Fibroblast of skin of right biceps (primary cell): ENCODE data around the gene GTSE1.
"Not testable (repeated sequence)": the region's sequence is repeated elsewhere in the genome, so short reads cannot be mapped to it uniquely, and the experiment has no call there.

Experiments used
- DNase-seq: peaks from one replicate; pipeline ENCODE4 v3.0.0-alpha.2; 2013

GTSE1 gene

DNA sequence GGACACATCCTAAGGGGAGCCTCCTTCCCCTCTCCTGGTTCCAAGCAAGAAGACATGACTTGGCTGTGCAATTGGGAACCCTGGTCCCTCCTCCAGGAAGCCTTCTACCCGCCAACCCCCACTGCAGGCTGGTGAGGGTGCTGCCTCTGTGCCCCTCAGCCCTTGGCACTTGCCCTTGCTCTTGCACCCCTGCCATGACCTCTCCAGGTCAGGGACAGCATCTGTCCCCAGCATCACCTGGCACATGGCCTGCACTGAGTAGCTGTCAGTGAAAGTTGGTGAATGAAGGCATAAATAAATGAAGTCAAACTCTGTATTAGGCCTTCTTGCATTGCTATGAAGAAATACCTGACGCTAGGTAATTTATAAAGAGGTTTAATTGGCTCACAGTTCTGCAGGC lies 1.9 kb upstream of the GTSE1 start:
- no peak for DNase-seq

DNA sequence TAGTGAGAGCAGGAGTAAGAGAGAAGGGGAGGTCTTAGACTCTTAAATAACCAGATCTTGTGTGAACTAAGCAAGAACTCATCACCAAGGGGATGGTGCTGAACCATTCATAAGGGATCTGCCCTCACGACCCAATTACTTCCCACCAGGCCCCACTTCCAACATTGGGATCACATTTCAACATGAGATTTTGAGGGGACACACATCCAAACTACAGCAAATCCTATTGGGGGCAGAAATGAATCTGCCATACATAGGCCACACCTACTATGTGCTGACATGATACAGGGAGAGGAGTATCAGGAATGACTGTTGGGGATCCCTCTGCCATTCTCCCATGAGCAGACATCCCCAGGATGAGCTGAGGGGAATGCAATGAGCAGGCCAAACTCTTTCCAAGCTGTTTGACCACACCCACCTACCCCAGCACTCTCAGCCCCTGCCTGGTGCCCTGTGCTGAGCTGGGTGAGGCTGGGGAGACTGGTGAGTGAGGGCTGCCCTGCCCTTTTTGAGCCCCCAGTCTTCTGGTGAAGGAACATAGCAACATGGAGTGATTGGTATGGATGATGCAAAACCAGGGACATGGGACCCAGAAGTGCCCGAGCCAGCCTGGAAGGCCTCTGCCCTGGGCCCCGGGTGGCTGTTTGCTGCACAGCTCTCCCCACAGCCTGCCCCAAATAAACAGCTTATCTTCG lies 1.2 kb upstream of the GTSE1 start:
- DNase-seq: no peak

DNA sequence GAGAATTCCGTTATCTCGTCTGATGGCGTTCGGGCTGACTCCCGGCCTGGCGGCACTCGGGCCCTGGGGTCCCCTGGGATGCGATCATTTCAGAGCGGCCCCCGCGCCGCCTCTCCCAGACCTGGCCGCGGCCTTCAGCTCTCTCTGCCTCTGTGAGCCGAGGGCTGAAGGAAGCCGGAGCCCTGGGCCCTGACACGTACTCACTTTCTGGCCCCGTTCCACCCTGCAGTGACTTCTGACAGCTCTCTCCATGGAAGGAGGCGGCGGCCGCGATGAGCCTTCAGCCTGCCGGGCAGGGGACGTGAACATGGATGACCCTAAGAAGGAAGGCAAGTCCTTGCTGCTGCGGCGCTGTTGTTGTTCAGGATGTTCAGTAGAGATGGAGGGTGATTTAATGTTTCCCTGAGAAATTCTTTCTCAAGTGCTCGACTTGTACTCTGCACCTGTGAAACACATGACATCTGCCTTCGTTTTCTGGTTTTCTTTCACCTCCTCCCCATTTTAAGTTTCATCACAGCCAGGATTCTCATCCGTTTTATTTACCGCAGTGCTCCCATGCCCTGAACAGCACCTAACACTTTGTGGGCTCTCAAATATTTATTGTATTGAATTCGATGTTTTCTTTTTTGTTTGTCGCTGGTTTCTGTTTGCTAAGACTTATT lies 612 bp downstream of the GTSE1 start:
- DNase-seq: peak; percentile 68

DNA sequence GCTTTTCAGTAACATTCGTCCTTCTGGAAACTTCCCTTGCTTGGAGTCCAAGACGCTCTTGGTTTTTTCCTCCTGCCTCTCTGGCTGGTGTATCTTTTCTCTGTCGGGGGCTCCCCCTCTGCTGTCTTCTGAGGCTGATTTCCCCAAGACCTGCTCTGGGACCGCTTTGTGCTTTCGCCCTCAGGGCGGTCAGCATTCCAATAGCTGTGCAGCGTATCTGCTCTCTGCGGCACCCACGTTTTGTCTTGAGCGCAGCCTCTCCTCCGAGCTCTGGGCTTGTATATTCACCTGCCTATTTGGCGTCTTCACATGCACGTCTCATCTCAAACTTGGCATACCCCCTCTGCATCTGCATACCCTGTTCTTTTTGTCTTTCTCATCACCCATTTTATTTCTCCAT lies 2.4 kb downstream of the GTSE1 start:
- DNase-seq: no peak

DNA sequence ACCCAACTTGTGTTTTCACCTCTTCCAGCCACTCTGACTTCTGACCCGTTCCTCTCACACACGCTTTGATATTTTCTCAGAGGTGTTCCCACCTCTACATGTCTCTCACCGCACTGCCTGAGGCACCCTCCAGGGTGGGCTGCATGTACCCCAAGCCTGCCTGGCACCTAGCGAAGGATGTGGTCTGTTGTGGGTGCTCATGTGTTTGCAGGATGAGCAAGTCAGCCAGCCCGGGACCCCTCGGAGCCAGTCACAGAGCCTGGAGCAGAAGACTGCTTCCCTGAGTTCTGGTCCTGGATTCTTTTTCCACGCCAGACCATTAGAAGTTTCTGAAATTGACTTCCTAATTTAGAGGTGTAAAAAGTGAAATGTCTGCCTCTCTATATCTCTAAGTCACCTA lies 3.8 kb downstream of the GTSE1 start:
- DNase-seq: no peak

DNA sequence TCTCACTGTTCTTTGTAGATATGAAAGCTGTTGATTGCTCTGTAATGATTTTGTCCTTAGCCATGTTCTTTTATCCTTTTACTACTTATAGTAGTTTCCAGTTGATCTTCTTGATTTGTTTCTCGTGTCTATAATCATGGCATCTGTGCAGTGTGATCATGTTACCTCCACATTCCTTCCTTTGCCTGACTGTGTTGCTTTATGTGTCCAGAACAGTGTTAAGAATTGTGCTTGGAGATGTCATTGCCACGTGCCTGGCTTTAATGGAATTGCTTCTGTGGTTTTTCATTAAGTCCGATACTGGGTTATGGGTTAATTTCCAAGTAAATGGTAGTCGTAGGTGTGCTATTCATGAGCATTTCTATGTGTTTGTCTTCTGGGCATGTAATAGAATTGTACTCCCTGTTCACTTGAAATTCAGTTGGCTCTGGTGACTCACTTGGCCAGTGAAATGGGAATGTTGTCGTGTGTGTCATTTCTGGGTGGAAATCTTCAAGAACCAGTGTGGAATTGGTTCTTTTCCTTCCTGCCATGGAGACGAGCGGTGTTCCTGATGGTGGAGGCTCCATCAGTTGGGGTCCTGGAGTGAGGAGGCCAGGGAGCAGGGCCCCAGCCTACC lies 6.8 kb downstream of the GTSE1 start:
- peak; percentile 28 for DNase-seq

DNA sequence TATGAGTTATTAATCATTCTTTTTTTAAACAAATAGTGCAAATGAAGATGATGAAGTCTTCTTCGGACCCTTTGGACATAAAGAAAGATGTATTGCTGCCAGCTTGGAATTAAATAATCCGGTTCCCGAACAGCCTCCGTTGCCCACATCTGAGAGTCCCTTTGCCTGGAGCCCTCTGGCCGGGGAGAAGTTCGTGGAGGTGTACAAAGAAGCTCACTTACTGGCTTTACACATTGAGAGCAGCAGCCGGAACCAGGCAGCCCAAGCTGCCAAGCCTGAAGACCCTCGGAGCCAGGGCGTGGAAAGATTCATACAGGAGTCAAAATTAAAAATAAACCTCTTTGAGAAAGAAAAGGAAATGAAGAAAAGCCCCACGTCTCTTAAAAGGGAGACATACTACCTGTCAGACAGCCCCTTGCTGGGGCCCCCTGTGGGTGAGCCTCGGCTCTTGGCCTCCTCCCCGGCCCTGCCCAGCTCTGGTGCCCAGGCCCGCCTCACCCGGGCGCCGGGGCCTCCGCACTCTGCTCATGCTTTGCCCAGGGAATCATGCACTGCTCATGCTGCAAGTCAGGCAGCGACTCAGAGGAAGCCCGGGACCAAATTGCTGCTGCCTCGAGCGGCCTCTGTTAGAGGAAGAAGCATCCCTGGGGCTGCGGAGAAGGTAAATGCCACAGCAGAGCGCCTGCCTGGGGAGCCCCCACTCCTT lies 11.8 kb downstream of the GTSE1 start:
- DNase-seq: no peak

DNA sequence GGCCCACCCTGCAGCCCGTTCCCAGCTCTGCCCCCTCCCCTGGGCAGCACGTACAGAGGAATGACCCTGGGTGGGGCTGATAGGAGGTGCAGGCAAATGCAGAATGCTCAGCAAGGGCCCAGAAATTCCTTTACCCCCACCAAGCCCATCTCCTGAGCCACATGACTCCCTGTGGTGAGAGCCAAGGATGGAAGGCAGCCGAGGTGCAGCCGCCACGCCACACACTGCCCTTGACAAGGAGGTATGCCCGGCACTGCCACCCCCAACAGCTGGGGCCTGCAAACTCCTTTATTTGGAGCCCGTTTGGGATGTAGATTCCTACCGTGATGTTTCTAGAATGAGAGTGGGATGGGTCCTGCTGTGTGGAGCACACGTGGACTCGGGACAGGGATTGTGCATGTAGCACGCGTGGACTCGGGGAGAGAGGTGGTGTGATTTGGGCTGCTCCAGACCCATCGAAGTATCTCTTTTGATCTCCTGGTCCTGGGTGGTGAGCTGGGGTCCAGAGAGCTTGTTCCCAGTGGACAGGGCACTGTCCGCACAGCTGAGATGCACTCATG lies 12.9 kb downstream of the GTSE1 start:
- no peak for DNase-seq

DNA sequence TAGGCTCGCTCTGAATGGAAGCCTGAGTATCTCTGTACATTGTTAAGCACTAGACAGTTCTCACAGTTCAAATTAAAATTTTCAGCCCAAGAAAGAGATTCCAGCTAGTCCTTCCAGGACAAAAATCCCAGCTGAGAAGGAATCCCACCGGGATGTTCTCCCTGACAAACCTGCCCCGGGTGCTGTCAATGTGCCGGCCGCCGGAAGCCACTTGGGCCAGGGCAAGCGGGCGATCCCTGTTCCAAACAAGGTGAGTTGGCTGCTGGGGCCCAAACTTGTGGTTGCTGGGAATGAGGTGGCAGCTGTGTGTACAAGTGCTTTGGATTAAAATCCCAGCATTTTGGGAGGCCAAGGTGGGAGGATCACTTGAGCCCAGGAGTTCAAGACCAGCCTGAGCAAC lies 15.4 kb downstream of the GTSE1 start:
- no peak for DNase-seq

DNA sequence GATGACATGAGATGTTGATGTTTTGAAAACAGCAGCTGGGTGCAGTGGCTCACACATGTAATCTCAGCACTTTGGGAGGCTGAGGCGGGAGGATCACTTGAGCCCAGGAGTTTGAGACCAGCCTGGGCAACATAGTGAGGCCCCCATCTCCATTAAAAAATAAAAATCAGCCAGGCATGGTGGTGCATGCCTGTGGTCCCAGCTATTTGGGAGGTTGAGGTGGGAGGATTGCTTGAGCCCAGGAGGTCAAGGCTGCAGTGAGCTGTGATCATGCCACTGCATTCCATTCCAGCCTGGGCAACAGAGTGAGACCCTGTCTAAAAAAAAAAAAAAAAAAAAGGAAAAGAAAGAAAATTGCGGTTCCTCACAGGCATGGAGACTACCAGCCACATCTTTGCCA lies 16.2 kb downstream of the GTSE1 start:
- not testable (repeated sequence) for DNase-seq

DNA sequence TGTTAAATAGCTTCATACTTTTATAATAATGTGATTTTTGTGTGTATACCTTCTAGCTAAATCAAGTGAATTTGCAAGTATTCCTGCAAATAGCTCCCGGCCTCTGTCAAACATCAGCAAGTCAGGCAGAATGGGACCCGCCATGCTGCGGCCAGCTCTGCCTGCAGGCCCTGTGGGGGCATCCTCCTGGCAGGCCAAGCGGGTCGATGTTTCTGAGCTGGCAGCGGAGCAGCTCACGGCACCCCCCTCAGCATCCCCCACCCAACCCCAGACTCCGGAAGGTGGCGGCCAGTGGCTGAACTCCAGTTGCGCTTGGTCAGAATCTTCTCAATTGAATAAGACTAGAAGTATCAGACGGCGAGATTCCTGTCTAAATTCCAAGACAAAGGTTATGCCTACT lies 19.3 kb downstream of the GTSE1 start:
- no peak for DNase-seq

DNA sequence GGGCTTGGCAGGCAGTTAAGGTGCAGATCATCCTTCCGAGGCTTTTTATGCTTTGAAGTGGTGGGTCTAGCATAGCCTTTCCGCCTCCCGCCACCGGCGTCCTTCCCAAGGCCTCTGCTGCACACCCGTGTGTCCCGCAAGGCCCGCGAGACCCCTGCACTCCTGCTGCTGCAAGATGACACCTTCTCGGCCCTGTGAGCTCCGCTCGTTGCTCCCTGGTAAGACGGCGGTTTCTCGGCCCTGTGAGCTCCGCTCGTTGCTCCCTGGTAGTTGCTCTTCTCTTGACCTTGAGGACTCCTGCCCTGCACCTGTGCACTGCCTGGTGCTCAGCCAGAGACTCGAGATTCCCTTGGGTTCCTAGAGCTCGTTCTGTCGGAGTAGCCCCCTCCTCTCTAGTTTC lies 21.0 kb downstream of the GTSE1 start:
- DNase-seq: no peak

DNA sequence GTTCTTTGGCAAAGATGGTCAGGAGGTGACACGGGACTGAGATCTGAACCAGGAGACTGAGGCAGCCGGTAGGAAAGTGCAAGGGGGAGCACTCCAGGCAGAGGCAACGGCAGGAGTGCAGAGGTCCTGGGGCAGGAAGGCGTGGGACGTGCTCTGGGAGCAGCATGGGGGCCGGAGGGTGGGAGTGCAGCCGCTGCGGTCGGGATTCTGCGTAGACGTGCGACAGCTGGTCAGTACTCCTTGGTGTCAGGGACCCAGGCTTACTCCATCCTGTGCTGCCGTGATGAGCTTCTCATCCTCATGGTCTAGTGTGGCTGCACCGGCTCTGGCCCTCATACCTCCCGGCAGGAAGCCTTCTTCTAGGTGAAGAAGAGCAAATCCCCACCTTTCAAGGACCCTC lies 21.9 kb downstream of the GTSE1 start:
- no peak for DNase-seq

DNA sequence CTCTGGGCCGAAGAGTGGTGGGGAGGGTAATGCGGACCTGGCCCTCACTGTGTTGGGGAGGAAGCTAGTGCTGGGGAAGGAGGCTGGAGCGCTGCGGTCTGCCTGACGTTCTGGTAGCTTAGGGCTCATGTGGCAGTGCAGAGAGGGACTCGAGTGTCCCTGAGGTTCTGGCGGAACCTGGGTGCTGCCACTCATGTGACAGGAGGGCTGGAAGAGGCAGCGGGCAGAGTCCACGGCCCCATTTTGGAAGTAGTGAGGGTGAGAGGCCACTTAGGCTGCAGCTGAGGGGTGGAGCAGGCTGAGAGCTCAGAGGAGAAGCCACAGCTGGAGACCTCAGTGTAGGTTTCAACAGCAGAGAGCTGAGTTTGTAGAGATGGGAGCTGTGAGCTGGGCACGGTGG lies 22.6 kb downstream of the GTSE1 start:
- no peak for DNase-seq

DNA sequence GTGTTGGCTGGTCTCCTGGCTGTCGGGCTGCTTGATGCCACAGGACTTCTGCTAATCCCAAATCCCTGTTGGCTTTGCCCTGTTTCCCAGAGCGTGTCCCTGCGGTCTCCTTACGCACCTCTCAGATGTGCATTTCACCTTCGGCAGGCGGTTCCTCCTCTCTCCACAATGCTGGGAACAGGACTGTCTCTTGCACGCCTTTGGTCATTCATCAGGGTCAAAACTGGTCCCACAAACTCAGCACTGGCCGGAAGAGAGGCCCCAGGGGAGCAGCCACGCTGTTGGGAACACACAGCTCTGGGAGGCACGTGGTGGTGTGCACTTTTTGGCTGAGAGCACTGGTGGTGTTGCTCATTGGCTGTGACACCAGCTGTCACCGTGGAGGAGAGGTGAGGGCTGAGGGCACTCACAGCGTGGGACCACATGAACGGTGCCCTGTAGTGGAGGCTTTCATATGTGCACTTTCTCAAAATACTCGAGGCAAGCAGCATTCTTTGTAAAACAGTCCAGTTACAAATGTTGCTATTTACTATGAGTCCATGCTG lies 23.6 kb downstream of the GTSE1 start:
- no peak for DNase-seq

DNA sequence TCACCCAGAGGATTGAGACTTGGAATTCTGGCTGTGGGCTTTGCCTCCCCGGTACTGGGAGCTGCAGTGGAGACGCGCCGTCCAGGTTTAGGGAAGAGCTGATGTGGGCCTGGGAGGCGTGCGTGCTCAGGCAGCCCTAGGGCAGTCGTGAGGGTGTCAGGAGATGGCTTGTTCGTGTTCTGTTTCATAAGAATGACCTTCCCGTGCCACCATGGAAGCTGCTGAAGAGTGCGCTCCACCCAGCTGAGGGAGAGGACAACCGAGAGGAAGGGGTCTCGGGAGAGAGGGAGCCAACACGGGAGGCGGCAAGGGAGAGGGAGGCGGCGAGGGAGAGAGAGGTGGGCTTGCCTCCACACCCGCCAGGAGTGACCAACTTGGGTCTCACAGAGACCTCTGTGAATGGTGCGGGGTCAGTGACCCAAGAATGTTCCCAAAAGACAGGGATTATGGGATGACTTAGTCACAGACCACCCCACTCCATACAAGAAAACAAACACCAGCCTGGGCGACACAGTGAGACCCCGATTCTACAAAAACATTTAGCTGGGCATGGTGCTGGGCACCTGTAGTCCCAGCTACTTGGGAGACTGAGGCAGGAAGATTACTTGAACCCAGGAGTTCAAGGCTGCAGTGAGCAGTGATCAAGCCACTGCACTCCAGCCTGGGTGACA lies 24.2 kb downstream of the GTSE1 start:
- DNase-seq: no peak

DNA sequence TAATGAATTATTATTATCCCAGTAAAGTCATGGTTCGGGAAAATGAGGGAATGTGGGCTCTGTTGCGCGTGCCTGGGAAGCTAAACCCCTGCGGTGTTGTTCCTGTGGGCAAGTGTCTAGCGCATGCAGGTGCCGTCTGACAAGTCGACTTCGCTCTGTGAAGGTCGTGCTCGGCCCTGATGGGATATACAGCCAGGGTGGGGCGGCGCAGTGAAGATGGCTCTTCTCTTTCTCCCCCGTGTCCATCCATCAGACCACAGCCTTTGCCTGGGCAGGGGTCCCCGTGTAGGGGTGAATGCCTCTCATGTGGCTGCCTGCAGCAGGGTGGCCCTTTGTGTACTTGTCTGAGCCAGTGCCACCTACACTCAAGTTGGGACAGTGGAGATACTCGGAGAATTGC lies 26.0 kb downstream of the GTSE1 start:
- DNase-seq: no peak

DNA sequence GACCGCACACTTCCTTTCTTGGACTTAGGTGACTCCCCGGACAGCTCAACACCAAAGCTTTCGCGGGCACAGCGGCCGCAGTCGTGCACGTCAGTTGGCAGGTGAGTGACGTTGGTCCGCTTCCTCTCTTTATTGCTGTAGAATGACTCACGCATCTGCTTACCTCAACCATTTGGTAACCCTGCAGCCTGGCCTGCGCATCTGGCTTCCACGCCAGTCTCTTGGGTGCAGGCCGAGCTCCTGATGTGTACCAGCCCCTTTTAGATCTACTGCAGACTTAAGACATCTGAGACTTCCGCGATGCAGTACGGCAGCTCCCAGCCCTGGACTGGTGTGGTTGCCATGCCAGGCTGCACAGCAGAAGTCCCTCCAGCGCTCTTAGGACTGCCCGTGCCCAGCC lies 26.5 kb downstream of the GTSE1 start:
- no peak for DNase-seq

DNA sequence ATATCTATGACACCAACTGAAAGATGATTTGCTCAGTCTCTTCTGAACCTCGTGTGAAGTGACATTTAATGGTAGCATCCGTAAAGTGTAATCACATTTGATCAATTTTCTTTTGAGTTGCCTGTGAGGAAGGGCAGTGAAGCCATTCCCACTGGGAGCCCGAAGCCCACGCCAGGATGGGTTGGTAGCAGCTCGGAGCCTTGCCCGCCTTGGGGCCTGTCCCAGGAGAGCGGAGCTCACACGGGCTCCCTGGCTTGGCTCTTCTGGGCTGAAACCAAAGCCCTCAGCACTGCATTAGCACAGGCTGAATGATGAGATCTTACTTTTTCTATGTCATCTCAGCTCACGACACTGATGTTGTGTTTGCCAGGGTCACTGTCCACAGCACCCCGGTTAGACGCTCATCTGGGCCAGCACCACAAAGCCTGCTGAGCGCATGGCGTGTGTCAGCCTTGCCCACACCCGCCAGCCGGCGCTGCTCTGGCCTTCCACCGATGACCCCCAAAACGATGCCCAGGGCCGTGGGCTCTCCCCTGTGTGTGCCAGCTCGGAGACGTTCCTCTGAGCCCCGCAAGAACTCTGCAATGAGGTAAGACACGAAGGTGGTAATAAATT lies 29.5 kb downstream of the GTSE1 start:
- no peak for DNase-seq

DNA sequence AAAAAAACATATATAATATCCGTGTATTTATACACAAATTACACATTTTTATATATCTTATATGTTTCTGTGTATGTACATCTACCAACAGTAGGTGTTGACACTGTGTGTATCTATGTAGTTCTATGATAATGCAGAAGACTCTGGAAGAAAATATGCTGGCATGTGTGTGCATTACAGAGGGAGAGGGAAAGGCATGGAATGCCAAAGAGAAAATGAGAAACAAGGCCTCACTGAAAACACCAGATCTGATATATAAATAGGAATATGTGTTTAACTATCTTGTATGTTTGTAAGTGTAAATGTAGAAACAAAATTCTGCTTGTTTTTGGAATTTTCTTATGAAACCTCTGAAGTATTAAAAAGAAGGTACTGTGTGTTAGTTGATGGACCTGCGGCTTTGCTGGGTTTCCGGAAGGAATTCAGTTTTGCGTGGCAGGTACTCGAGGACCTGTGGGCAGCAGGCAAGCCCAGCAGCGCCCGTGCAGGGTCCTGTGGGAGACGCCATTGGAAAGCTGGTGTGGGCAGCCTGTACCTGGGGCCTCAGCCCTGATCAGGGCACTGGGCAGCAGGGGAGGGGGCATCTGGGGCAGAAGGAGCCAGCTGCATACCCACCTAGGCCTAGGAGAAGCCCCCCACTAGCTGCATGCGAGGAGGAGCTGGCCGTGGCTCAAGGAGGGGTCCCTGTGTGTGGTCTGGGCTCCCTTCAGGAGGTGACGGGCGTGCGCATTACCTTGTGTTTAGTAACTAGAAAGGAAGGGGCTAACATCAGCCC lies 31.2 kb downstream of the GTSE1 start:
- DNase-seq: no peak

DNA sequence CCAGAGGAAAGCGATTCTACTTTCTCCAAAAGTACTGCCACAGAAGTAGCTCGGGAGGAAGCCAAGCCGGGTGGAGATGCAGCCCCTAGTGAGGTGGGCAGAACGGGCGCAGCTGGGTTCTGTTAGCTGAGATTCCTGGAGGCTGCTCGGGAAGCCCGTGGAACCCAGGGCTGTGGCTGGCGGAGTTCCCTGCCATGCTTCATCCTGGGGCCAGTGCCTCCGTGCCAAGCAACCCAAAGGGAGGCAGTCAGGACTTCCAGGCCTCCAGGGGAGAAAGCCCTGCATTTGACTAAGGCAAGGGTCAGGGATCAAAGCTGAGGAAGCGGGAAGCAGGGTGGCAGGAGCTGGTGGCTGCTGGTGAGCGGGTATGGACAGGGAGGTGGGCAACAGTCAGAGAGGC lies 32.1 kb downstream of the GTSE1 start:
- no peak for DNase-seq
